ENCODE results near the gene PSMB3. TPM values are rescaled to one million over a fixed set of nuclear protein-coding genes. Genes with fewer than 3 reads are reported as not detected.

The PSMB3 gene
- total RNA-seq, 1 experiment from 2014 or later: 441 TPM

DNA sequence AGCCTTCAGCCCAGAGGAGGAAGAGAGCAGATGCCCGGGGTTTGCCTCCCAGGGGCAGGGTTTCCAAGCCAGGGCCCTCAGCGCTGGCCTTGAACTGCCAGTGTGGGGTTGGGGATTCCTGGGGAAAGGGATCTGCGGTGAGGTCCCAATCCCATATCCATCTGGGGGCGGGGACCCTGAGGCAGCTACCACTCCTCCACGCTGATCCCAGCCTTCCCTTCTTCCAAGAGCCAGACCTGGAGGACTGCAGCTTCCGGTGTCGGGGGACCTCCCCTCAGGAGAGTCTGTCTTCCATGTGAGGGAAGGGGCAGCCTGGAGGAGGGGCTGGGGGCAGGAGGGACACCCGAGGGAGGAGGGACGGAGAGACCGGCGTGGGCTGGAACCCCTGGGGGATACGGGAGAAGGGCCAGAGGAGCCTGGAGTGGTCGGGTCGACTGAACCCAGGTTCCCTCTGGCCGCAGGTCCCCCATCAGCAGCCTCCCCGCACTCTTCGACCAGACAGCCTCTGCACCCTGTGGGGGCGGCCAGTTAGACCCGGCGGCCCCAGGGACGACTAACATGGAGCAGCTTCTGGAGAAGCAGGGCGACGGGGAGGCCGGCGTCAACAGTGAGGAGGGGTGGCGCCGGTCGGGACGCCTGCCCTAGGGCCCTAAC, 33.1 kb upstream of the PSMB3 start:
- POLR2A ChIA-PET (ENCODE audit: unreplicated experiment): no interaction called here

DNA sequence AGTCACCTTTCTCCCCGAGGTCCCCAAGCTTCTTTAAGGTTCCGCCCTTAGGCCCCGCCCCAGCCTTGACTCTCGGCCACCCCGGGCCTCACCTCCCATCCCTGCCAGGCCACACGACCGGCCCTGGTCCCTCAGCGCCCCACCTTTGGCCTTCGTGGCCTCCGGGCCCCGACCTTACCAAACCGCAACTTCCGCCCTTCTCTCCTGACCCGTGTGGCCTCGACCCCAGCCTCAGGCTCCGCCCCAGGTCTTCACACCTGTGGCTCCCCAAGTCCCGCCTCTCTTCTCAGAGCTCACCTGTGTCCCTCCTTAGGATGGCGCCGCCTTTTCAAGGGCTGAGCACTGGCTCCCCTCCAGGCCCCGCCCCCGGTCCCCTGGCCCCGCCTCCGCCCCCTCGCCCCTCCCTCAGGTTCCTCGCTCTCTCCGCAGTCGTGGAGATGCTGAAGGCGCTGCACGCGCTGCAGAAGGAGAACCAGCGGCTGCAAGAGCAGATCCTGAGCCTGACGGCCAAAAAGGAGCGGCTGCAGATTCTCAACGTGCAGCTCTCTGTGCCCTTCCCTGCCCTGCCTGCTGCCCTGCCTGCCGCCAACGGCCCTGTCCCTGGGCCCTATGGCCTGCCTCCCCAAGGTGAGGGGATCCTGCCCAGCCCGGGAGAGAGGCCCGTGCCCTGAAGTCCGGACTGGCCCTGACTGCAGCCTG, 32.4 kb upstream of the PSMB3 start:
- H3K9me2 ChIP-seq (replicated peaks; ENCODE audit: low read length): no peaks in the 10 kb centered on the region
- no peak for DNase-seq
- H3K4me1 ChIP-seq (ENCODE audit: insufficient read depth, low read length): no peaks in the 10 kb centered on the region
- H3K79me2 ChIP-seq (ENCODE audit: low read length): no peaks in the 10 kb centered on the region
- H4K20me1 ChIP-seq (ENCODE audit: low read length): no peaks in the 10 kb centered on the region
- H3K27ac ChIP-seq (ENCODE audit: low read length): no peak overlapping the region
- no peaks in the 10 kb centered on the region for H3K36me3 ChIP-seq (ENCODE audit: low read depth, low read length)
- TF ChIP-seq EZH2 (IDR thresholded peaks at IDR 0.05; ENCODE audit: low read length, unreplicated experiment): no peak
- TF ChIP-seq, protein P1, sequence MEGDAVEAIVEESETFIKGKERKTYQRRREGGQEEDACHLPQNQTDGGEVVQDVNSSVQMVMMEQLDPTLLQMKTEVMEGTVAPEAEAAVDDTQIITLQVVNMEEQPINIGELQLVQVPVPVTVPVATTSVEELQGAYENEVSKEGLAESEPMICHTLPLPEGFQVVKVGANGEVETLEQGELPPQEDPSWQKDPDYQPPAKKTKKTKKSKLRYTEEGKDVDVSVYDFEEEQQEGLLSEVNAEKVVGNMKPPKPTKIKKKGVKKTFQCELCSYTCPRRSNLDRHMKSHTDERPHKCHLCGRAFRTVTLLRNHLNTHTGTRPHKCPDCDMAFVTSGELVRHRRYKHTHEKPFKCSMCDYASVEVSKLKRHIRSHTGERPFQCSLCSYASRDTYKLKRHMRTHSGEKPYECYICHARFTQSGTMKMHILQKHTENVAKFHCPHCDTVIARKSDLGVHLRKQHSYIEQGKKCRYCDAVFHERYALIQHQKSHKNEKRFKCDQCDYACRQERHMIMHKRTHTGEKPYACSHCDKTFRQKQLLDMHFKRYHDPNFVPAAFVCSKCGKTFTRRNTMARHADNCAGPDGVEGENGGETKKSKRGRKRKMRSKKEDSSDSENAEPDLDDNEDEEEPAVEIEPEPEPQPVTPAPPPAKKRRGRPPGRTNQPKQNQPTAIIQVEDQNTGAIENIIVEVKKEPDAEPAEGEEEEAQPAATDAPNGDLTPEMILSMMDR (conservative IDR thresholded peaks at IDR 0.05; ENCODE audit: low read depth, low read length): no peak
- TF ChIP-seq EZH2phosphoT487 (IDR thresholded peaks at IDR 0.05; ENCODE audit: borderline replicate concordance, low read length): no peak
- H2AFZ ChIP-seq (ENCODE audit: low read length): no peak overlapping the region
- H3K4me2 ChIP-seq (ENCODE audit: low read length): no peak overlapping the region
- no peaks in the 10 kb centered on the region for H3K27me3 ChIP-seq (ENCODE audit: low read length)
- intact Hi-C loops (cut with micrococcal nuclease): no loop called here
- ChIA-PET CTCF (interaction anchor here (0.6 kb wide), 1 partner anchor 36 kb away, joined by 6 read pairs; no protein-coding TSS in a partner anchor), POLR2A (ENCODE audit: unreplicated experiment) (no interaction called here)
- BruUV-seq (replicated peaks): no TSS peak
- H3K9me3 ChIP-seq (ENCODE audit: low read length): no peaks in the 10 kb centered on the region
- no peak overlapping the region for H3K4me3 ChIP-seq (ENCODE audit: low read length)
- no peak overlapping the region for H3K9ac ChIP-seq (ENCODE audit: low read length)
- no peaks in the 10 kb centered on the region for H3F3A ChIP-seq (ENCODE audit: low read length, unreplicated experiment)
- no peak for ATAC-seq

More for the DNA sequence above, 33.1 kb upstream of the PSMB3 start:
- no peak overlapping the region for H3K4me2 ChIP-seq (ENCODE audit: low read length)
- ATAC-seq (no peak), DNase-seq (no peak)
- intact Hi-C loops (cut with micrococcal nuclease): no loop called here
- H3K9ac ChIP-seq (ENCODE audit: low read length): no peak overlapping the region
- TF ChIP-seq EZH2phosphoT487 (IDR thresholded peaks at IDR 0.05; ENCODE audit: borderline replicate concordance, low read length) (no peak), EZH2 (IDR thresholded peaks at IDR 0.05; ENCODE audit: low read length, unreplicated experiment) (no peak)
- TF ChIP-seq, protein P1 (conservative IDR thresholded peaks at IDR 0.05; ENCODE audit: low read depth, low read length): no peak
- H3K36me3 ChIP-seq (ENCODE audit: low read depth, low read length): no peaks in the 10 kb centered on the region
- H2AFZ ChIP-seq (ENCODE audit: low read length): no peak overlapping the region
- CTCF ChIA-PET: no interaction called here
- H3K4me3 ChIP-seq (ENCODE audit: low read length): no peak overlapping the region
- no peaks in the 10 kb centered on the region for H3K27me3 ChIP-seq (ENCODE audit: low read length)
- no peaks in the 10 kb centered on the region for H4K20me1 ChIP-seq (ENCODE audit: low read length)
- BruUV-seq (replicated peaks): no TSS peak
- no peak overlapping the region for H3K27ac ChIP-seq (ENCODE audit: low read length)
- no peaks in the 10 kb centered on the region for H3K9me3 ChIP-seq (ENCODE audit: low read length)
- no peaks in the 10 kb centered on the region for H3K9me2 ChIP-seq (replicated peaks; ENCODE audit: low read length)
- no peaks in the 10 kb centered on the region for H3K4me1 ChIP-seq (ENCODE audit: insufficient read depth, low read length)
- H3F3A ChIP-seq (ENCODE audit: low read length, unreplicated experiment): no peaks in the 10 kb centered on the region
- no peaks in the 10 kb centered on the region for H3K79me2 ChIP-seq (ENCODE audit: low read length)

DNA sequence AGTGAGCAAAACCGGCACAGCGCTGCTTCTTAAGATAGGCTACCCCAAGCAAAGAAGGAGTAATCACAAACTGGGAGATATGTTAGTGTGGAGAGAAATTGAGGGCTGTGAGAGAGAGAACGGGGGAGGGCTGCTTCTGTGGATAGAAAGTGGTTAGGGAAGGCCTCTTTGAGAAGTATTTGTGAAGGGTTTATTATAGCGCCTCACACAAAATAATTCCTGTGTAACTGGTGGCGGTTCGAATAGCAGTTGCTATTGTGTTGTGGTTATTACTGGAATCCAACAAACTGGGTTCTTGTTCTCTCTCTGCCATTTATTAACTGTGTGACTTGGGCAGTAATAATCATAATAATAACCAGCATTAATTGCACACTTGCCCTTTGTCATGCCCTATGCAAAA, 31.6 kb upstream of the PSMB3 start:
- H3F3A ChIP-seq (ENCODE audit: low read length, unreplicated experiment): no peaks in the 10 kb centered on the region
- no peak for ATAC-seq
- H3K79me2 ChIP-seq (ENCODE audit: low read length): no peaks in the 10 kb centered on the region
- no peaks in the 10 kb centered on the region for H3K9me2 ChIP-seq (replicated peaks; ENCODE audit: low read length)
- BruUV-seq (replicated peaks): no TSS peak
- H3K9me3 ChIP-seq (ENCODE audit: low read length): no peaks in the 10 kb centered on the region
- no peak overlapping the region for H2AFZ ChIP-seq (ENCODE audit: low read length)
- ChIA-PET CTCF (interaction anchor here (0.6 kb wide), 1 partner anchor 36 kb away, joined by 6 read pairs; no protein-coding TSS in a partner anchor), POLR2A (ENCODE audit: unreplicated experiment) (no interaction called here)
- H3K4me3 ChIP-seq (ENCODE audit: low read length): no peak overlapping the region
- H3K36me3 ChIP-seq (ENCODE audit: low read depth, low read length): no peaks in the 10 kb centered on the region
- H3K27me3 ChIP-seq (ENCODE audit: low read length): no peaks in the 10 kb centered on the region
- H3K9ac ChIP-seq (ENCODE audit: low read length): no peak overlapping the region
- no peak overlapping the region for H3K27ac ChIP-seq (ENCODE audit: low read length)
- H4K20me1 ChIP-seq (ENCODE audit: low read length): no peaks in the 10 kb centered on the region
- no peaks in the 10 kb centered on the region for H3K4me1 ChIP-seq (ENCODE audit: insufficient read depth, low read length)
- no peak for TF ChIP-seq EZH2 (IDR thresholded peaks at IDR 0.05; ENCODE audit: low read length, unreplicated experiment)
- TF ChIP-seq EZH2phosphoT487 (IDR thresholded peaks at IDR 0.05; ENCODE audit: borderline replicate concordance, low read length): no peak
- TF ChIP-seq, protein P1 (conservative IDR thresholded peaks at IDR 0.05; ENCODE audit: low read depth, low read length): no peak
- intact Hi-C loops (cut with micrococcal nuclease): no loop called here
- no peak for DNase-seq
- H3K4me2 ChIP-seq (ENCODE audit: low read length): no peak overlapping the region

Measured in PC-3 (cell line).